ENCODE data around the gene FOXL3.
"Not testable (repeated sequence)": the region's sequence is repeated elsewhere in the genome, so short reads cannot be mapped to it uniquely, and the experiment has no call there.

The FOXL3 gene

DNA sequence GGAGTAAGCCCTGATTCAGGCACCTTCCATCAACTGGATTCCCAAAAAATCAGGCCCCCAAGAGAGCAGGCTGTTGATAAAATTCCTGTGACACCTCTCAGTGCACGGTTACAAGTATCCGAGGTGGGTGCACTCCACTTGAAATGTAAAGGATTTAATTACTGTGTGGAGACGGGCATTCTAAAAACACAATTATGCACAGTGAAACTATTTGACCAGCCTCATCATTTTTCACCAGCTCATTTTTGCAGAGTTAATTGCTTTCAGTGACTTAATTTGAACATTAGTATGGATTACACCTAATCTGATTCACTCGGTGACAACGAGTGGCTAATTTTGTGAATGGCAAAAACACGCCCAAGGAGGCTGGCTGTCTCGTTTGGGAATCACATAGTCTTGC, 2.3 kb downstream of the FOXL3 start:
- no peak for FAIRE-seq

GRCh38 chr7:292826-293225, 2.9 kb downstream of the FOXL3 start:
- no peak for FAIRE-seq

GRCh38 chr7:293681-294439, 3.9 kb downstream of the FOXL3 start:
- no peak for FAIRE-seq

- no peak for FAIRE-seq
These were observed 4.6 kb downstream of the FOXL3 start for GRCh38 chr7:294440-295154.

DNA sequence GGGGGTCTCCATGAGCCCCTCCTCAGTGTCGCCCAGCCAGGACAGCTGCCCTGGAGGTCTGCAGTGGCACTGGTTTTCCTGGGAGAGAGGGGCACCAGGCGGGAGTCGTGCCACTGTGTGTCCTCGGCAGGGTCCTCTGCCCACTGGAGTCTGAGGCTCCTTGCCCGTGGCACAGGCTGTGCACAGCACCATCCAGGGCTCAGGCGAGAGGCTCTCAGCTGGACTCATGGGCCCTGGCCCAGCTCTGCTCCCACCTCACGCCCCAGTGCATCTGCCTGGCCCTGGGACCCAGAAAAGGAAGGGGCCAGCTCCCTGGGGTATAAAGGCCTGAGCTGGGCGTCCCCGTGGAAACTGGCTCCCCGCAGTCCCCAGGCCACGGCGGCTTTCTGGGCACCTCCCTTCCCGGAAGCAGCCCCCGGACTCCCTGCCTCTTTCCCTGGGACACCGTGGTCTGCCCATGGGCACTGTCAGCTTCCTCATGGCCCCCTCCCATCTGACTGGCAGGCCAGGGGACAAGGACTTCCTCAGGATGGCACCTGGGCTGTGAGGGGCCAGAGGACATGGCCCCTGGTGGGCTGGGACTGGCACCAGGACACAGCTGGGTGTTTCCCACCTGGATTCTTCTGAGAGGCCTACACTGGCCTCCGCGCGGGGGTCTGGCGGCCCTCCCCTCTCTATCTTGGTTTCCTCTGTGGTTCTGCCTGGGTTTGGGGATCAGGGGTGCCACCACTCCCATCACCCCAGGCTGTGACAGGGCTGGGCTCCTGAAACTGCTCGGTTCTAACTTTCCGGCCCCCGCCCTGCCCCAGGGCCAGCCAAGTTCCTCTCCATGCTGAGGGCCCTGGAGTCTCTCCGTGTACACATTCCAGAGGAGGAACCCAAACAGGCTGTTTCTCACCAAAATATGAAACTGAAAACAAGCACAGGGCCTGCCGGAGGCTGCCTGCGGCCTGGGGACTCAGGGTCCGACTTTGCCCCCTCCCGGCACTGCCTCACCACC, 5.5 kb downstream of the FOXL3 start:
- no peak for FAIRE-seq

GRCh38 chr7:296373-296945, 6.5 kb downstream of the FOXL3 start:
- FAIRE-seq, result no peak

- not testable (repeated sequence) for FAIRE-seq
These were observed 7.2 kb downstream of the FOXL3 start for GRCh38 chr7:297141-297540.

GRCh38 chr7:297611-298374, 7.8 kb downstream of the FOXL3 start:
- FAIRE-seq, result no peak

GRCh38 chr7:298375-298702, 8.4 kb downstream of the FOXL3 start:
- FAIRE-seq, result no peak

DNA sequence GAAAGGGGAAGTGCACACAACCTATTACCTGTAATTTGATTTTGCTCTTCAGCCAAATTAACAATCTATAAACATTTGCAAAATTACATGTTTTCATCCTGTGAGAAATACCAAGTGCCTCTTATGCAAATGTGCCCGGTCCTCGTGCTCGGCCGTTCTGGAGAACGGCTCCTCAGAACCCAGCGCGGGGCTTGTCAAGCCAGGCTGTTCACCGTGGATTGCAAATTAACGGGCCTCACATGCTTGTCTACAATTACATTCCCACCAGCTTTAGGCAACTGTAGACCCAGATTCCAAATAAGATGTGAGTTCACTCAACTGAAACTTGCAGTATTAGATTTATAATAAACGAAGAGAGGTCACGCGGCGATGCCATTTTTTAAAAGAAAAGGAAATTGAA, 8.8 kb downstream of the FOXL3 start:
- FAIRE-seq, result no peak

GRCh38 chr7:299169-299568, 9.2 kb downstream of the FOXL3 start:
- no peak for FAIRE-seq

GRCh38 chr7:299628-300027, 9.7 kb downstream of the FOXL3 start:
- no peak for FAIRE-seq

DNA sequence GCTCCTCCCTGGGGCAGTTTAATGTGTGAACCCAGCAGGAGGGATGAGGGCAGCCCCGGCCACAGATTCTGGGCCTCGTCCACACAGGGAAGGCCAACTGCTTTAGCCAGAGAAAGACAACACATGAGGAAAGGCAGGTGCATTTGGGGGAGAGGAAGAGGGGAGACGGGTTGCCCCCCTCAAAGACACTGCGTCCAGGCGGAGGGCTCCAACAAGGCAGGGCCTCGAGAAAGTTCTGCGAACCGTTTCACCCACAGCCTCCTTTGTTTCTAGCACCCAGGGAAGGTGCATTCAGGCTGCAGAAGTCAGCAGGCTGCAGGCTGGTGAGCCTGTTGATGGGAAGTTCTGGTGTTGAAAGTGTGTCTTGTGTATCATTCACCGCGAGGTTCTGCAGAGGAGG, 10.1 kb downstream of the FOXL3 start:
- no peak for FAIRE-seq

DNA sequence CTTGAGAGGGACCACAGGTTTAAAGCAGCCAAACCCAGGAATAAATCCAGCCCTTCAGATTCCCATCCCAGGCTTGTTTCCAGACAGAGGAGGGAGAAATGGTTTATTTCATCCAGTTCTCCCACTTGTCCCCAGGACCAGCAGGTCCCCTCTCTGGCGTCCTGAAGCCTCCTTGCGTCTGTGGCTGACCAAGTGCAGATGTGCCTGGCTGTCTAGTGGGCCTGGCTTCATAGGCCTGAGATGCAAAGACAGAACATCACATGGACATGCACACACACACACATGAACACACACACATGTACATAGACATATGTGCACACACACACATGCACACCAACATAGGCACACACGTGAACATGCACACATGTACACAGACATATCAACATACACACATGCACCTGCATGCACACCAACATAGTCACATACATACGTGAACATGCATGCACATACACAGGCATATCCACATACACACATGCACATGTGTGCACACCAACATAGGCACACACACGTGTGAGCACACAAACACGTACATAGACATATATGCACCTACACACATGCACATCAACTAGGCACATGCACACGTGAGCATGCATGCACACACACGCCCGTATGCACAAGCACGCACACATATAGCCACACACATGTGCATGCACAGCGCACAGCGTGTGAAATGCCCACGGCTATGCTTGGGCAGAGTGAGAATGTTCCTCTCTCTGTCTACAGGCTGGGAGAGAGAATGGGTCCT, 10.7 kb downstream of the FOXL3 start:
- FAIRE-seq, result no peak

- FAIRE-seq, result no peak
These were observed 11.5 kb downstream of the FOXL3 start for GRCh38 chr7:301291-302053.

DNA sequence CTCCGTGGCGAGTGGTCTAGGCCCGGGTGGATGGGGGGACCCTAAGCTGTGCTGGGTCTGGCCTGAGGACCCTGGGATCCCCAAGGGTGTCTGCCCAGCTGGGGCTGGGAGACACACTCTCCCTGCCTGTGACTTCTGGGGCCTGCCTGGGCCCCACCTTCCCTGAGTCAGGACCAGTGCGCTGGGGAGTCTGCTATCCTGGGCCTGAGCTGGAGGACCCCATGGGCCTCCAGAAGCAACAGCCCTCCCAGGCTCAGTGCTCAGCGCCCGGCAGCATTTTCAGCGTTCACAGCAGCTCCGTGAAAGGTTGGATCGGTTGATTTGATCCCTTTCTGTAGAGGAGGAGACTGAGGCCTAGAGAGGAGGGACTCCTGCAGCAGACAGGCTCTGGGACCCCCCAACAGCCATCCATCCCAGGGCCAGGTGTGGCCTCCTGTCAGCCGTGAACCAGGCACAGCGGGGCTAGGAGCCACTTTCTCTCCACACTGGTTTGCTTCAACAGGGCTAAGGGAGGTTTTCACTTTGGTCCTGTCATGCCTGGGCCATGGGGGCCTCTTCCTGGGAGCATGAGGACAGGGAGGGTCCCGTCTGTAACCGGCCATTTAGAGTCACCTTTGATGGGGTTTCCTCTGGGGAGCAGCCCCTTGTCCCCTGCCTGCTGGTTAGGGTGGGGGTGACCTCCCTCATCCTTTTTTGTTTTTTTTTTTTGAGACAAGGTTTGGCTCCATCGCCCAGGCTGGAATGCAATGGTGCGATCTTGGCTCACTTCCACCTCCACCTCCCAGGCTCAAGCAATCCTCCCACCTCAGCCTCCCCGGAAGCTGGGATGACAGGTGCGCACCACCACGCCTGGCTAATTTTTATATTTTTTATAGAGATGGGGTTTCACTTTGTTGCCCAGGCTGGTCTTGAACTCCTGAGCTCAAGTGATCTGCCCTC, 12.4 kb downstream of the FOXL3 start:
- FAIRE-seq, result no peak

- FAIRE-seq, result no peak
These were observed 13.5 kb downstream of the FOXL3 start for GRCh38 chr7:303425-303824.

GRCh38 chr7:303884-304573, 14.1 kb downstream of the FOXL3 start:
- FAIRE-seq, result no peak

All from endometrium (tissue), 2 donors.